ENCODE measurements around the gene FAM83G. TPM values are rescaled to one million over a fixed set of nuclear protein-coding genes. Genes with fewer than 3 reads are reported as not detected.

FAM83G gene
- total RNA-seq, 4 donors from 2014 or later, result 1.0 to 10.7 (median 1.8) TPM

DNA sequence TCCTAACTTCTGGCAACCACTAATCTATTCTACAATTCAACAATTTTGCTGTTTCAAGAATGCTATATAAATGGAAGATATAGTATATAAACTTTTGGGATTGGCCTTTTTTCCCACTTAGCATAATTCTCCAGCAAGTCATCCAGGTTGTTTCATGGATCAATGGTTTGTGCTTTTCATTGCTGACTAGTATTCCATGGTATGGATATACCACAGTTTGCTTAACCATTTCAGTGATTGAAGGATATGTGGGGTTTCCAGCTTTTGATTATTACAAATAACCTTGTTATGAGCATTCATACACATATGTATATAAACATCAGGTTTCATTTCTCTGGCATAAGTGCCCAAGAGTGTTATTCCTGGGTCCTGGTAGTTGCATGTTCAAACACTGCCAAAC is 2.1 kb upstream of the FAM83G start:
- Histone ChIP-seq H3K27ac (no peak overlapping the region), H3K9me3 (no peaks in the 10 kb centered on the region), H3K36me3 (no peaks in the 10 kb centered on the region), H3K4me1 (no peaks in the 10 kb centered on the region), H3K27me3 (no peaks in the 10 kb centered on the region), H3K4me3 (no peak overlapping the region)
- no peak for TF ChIP-seq POLR2A (IDR thresholded peaks at IDR 0.05)
- TF ChIP-seq, protein P1, sequence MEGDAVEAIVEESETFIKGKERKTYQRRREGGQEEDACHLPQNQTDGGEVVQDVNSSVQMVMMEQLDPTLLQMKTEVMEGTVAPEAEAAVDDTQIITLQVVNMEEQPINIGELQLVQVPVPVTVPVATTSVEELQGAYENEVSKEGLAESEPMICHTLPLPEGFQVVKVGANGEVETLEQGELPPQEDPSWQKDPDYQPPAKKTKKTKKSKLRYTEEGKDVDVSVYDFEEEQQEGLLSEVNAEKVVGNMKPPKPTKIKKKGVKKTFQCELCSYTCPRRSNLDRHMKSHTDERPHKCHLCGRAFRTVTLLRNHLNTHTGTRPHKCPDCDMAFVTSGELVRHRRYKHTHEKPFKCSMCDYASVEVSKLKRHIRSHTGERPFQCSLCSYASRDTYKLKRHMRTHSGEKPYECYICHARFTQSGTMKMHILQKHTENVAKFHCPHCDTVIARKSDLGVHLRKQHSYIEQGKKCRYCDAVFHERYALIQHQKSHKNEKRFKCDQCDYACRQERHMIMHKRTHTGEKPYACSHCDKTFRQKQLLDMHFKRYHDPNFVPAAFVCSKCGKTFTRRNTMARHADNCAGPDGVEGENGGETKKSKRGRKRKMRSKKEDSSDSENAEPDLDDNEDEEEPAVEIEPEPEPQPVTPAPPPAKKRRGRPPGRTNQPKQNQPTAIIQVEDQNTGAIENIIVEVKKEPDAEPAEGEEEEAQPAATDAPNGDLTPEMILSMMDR (IDR thresholded peaks at IDR 0.05), result no peak
- intact Hi-C loops (cut with DNase I; ENCODE audit: low total_unique reads), result no loop called here
- DNase-seq, result no peak

DNA sequence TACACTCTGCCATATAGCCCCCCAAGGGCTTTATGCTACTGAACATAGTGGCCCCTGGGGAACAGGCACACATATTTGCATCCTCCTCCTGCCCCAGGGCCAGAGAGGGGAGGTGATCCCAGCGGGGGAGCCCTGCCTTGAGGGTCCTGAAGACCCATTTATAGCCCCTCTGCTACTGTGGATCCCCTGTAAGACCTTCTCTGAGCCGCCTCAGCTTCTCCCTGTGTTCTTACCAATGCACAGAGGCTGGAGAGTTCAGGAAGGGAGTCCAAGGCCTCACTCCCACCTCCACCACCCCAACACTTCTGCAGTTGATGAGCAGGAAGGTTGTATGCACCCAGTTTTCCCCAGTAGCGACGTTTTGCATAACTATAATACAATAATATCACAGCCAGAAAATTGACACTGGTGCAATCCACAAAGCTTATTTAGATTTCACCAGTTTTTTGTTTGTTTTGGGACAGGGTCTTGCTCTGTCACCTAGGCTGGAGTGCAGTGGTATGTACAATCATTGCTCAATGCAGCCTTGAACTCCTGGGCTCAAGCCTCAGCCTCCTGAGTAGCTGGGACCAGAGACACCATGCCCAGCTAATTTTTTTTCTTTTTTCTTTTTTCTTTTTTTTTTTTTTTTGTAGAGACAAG is 1.3 kb upstream of the FAM83G start:
- no peak for DNase-seq
- Histone ChIP-seq H3K27me3 (no peaks in the 10 kb centered on the region), H3K4me3 (no peak overlapping the region), H3K36me3 (no peaks in the 10 kb centered on the region), H3K4me1 (no peaks in the 10 kb centered on the region), H3K9me3 (no peaks in the 10 kb centered on the region), H3K27ac (no peak overlapping the region)
- TF ChIP-seq POLR2A (IDR thresholded peaks at IDR 0.05), result no peak
- TF ChIP-seq, protein P1 (IDR thresholded peaks at IDR 0.05), result no peak
- intact Hi-C loops (cut with DNase I; ENCODE audit: low total_unique reads), result no loop called here

DNA sequence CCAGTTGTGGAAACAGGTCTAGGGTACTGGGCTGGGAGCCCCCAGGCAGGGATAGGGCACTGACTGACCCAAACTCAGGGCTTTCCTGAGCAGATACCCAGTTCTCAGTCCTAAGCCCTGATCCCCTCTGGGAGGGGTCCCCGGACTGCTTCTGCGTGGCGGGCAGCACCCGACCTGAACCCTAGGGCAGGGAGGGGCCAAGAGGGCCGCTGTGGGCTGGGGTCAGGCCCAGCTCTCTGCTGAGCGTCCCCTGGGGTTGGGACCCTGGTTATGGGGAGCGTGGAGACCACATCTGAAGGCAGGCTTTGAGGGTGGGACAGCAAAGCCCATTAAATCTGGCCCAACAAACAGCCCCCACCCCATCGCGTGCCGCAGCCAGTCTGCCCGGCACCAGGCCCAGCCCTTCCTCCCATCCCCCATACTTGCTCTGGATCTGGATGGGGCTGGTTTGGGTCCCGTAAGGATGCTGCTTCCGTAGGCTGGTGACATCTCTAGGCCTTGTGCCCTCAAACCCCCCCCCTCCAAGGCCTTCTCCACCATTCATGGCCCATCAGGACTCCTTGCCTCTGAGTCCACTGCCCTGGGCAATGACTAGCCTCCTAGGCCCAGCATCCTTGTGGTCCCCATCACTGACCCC is 691 bp upstream of the FAM83G start:
- Histone ChIP-seq H3K4me1 (no peaks in the 10 kb centered on the region), H3K4me3 (peak overlapping the region in 1 of 2 donors; percentile 50), H3K9me3 (no peaks in the 10 kb centered on the region), H3K27ac (peak overlapping the region; percentile 47 to 81), H3K36me3 (no peaks in the 10 kb centered on the region), H3K27me3 (no peaks in the 10 kb centered on the region)
- intact Hi-C loops (cut with DNase I; ENCODE audit: low total_unique reads), result no loop called here
- no peak for DNase-seq
- TF ChIP-seq POLR2A (IDR thresholded peaks at IDR 0.05), result no peak
- TF ChIP-seq, protein P1 (IDR thresholded peaks at IDR 0.05), result no peak

DNA sequence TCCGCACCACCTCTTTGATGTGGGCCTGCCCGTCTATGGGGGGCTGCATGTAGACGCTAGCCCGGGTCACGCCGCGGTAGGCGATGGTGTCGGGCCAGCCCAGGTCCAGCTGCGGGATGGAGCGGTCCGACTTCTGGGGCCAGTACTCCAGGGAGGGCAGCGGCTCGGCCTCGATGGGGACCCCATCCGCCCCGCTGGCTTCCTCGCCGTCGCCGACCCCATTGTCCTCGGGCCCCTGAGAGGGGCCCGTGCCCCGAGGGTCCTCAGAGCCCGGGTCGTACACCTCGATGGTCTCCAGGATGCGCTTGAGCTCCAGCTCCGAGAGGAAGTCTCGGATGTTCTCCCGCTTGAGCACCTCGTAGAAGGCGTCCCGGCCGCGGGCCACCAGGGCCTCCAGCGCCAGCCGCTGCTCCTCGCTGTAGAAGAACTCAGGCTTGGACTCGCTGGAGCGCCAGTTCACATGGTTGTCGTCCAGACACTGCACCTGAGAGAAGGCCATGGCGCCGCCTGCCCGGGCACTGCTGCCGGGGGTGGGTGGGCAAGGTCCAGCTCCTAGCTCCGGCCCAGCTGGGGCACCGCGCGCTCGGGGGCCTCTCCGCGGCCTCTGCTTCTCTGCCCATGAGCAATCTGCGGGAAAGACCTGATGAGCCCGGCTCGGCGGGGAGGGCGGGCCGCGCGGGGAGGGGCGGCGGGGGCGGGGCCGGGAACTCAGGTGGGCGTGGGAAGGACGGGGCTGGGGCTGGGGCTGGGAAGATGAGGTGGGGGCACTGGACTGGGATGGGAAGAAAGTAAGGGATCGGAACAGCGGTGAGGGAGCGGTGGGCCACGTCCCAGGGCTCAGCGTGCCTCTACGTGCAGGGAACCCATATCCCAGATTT is 782 bp downstream of the FAM83G start:
- peak overlapping the region; percentile 47 to 73 for H3K27ac ChIP-seq
- no peaks in the 10 kb centered on the region for H3K4me1 ChIP-seq
- intact Hi-C loops (cut with DNase I; ENCODE audit: low total_unique reads), result no loop called here
- peak overlapping the region; percentile 47 to 50 for H3K4me3 ChIP-seq
- no peak for TF ChIP-seq POLR2A (IDR thresholded peaks at IDR 0.05)
- TF ChIP-seq, protein P1 (IDR thresholded peaks at IDR 0.05), result no peak
- no peaks in the 10 kb centered on the region for H3K9me3 ChIP-seq
- peak; percentile 34 to 35 for DNase-seq
- no peaks in the 10 kb centered on the region for H3K27me3 ChIP-seq
- H3K36me3 ChIP-seq, result no peaks in the 10 kb centered on the region
